ENCODE measurements around the gene PLAU. TPM values are rescaled to one million over a fixed set of nuclear protein-coding genes. Genes with fewer than 3 reads are reported as not detected.

PLAU gene
- total RNA-seq, 6 experiments from 2014 or later = 0.24 to 4.3 (median 0.87) TPM

- Histone ChIP-seq H3K36me3 (no peaks in the 10 kb centered on the region), H3K4me3 (no peak overlapping the region), H3K4me1 (peaks cover 0 to 9% (median 4%) of the 10 kb centered on the region in 4 donors), H3K27ac (no peak overlapping the region), H3K27me3 (no peaks in the 10 kb centered on the region), H3K9me3 (no peaks in the 10 kb centered on the region)
- TF ChIP-seq CTCF (IDR thresholded peaks at IDR 0.05) (no peak), POLR2A (IDR thresholded peaks at IDR 0.05) (no peak)
- no peak for ATAC-seq
- no peak for DNase-seq
- 73% methylated on average over 2 of the region's 2 CpGs for WGBS (ENCODE audit: insufficient coverage, low coverage, low lambda C conversion rate, missing lambda C conversion rate)
- intact Hi-C loops (cut with DNase I) = no loop called here
Observed at GRCh38 chr10:73898730-73899410, 12.1 kb upstream of the PLAU start.

GRCh38 chr10:73899423-73899822, 11.5 kb upstream of the PLAU start:
- H3K36me3 ChIP-seq = no peaks in the 10 kb centered on the region
- peaks cover 0 to 9% (median 4%) of the 10 kb centered on the region in 4 donors for H3K4me1 ChIP-seq
- no peak overlapping the region for H3K4me3 ChIP-seq
- H3K27me3 ChIP-seq = no peaks in the 10 kb centered on the region
- TF ChIP-seq CTCF (IDR thresholded peaks at IDR 0.05) (no peak), POLR2A (IDR thresholded peaks at IDR 0.05) (no peak)
- intact Hi-C loops (cut with DNase I) = no loop called here
- H3K9me3 ChIP-seq = no peaks in the 10 kb centered on the region
- H3K27ac ChIP-seq = no peak overlapping the region
- DNase-seq (no peak), ATAC-seq (no peak)
- 44% methylated on average over 3 of the region's 4 CpGs for WGBS (ENCODE audit: insufficient coverage, low coverage, low lambda C conversion rate, missing lambda C conversion rate)

- no peaks in the 10 kb centered on the region for H3K36me3 ChIP-seq
- intact Hi-C loops (cut with DNase I) = no loop called here
- H3K4me3 ChIP-seq = no peak overlapping the region
- H3K4me1 ChIP-seq = peaks cover 0 to 9% (median 4%) of the 10 kb centered on the region in 4 donors
- ATAC-seq = peak in 1 of 4 donors; percentile 33
- 71% methylated on average over 5 of the region's 5 CpGs for WGBS (ENCODE audit: insufficient coverage, low coverage, low lambda C conversion rate, missing lambda C conversion rate)
- TF ChIP-seq CTCF (IDR thresholded peaks at IDR 0.05) (no peak), POLR2A (IDR thresholded peaks at IDR 0.05) (no peak)
- DNase-seq = no peak
- H3K27me3 ChIP-seq = no peaks in the 10 kb centered on the region
- no peaks in the 10 kb centered on the region for H3K9me3 ChIP-seq
- no peak overlapping the region for H3K27ac ChIP-seq
Observed at GRCh38 chr10:73900064-73900463, 10.9 kb upstream of the PLAU start.

- no peak for DNase-seq
- H3K4me1 ChIP-seq = peaks cover 0 to 9% (median 4%) of the 10 kb centered on the region in 4 donors
- TF ChIP-seq POLR2A (IDR thresholded peaks at IDR 0.05) = no peak
- no peak for TF ChIP-seq CTCF (IDR thresholded peaks at IDR 0.05)
- no peaks in the 10 kb centered on the region for H3K27me3 ChIP-seq
- intact Hi-C loops (cut with DNase I) = no loop called here
- H3K27ac ChIP-seq = no peak overlapping the region
- no peak overlapping the region for H3K4me3 ChIP-seq
- 34% methylated on average over 5 of the region's 6 CpGs for WGBS (ENCODE audit: insufficient coverage, low coverage, low lambda C conversion rate, missing lambda C conversion rate)
- no peaks in the 10 kb centered on the region for H3K36me3 ChIP-seq
- peak in 2 of 4 donors; percentile 20 to 60 for ATAC-seq
- no peaks in the 10 kb centered on the region for H3K9me3 ChIP-seq
Observed at GRCh38 chr10:73901261-73901660, 9.7 kb upstream of the PLAU start.
